ENCODE results near the gene GPR68.
"Not testable (repeated sequence)": the region's sequence is repeated elsewhere in the genome, so short reads cannot be mapped to it uniquely, and the experiment has no call there.

GPR68 gene

DNA sequence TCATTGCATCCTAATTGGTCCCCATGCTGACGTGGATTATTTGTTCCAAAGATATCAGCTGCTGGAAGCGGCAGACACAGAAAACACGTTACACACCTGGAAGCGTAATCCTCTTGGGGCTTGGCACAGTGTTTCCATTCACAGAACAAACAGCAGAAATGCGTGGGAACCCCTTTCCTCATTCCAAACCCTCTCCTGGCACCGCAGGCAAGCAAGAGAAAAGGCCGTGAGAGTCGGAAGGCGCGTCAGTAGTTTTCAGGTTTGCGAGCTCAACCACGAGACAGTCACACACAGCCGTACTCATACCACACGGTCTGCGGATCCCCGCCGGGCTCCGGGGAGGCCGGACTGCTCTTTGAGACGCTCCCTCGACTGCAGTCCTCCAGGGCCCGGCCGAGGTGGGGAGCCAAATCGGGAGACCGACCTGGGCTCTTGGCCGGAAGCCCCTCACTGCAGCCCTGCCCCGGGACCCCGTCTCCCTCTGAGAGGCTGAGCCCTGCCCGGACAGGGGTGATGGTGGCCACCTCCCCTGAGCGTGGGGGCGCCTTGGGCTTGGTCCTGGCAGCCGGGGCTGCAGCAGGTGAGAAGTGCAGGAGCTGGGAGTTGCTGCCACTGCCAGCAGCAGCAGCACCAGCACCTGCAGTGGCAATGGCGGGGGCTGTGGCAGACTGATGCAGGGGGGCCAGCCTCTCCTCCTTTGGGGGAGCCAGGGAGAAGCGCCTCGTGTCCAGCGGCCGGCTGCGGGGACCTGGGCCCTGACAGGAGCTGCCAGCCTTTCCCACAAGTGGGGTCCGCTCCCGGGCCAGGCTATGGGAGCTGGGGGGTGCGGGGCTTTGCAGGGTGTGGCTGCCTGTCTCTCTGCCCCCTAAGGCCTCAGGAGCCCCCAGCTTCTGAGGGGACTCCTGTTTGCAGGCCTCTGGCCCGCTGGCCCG is 28.1 kb upstream of the GPR68 start:
- DNase-seq = no peak

DNA sequence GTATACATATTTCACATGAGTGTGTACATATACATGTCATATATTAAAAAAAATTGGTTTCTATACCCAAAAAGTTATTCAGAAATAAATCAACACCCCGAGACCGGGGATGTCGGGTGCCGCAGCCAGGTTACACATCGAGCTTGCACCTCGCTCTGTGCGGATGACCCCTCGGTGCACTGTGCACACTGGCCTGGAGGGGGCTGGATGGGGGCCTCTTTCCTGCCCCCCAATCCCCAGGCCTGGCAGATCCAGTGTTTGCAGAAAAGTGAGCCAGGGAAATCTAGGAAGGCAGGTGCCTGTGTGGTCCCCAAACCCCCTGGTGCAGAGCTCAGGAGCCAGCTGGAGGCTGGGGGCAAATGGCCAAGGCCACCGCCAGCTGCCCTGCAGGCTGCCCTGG is 27.1 kb upstream of the GPR68 start:
- DNase-seq = no peak

DNA sequence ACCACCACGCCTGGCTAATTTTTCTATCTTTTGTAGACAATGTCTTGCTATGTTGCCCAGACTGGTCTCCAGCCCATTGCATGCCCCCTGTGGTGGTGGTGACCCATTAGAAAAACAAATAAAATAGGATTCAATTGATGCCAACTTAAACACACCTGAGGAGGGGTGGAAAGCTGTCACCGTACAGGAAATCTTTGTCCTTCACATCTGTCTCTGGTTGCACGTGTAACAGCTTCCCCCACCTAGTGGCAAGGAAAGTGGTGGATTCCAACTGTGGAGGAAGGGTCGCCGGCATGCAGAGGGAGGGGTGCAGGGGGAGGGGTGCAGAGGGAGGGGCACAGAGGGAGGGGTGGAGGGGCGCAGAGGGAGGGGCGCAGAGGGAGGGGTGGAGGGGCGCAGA is 26.1 kb upstream of the GPR68 start:
- DNase-seq = no peak

DNA sequence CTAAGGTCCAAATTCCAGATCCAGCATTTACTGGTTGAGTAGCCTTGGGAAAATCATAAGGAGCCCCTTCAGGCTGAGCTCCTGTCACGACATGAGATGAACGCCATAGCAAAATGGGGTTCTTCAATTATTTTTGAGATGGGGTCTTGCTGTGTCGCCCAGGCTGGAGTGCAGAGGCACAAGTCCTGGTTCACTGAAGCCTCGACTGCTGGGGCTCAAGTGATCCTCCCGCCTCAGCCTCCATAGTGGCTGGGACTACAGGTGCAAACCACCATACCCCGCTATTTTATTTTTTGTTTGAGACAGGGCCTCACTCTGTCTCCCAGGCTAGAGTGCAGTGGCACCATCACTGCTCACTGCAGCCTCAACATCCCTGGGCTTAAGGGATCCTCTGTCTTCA is 25.7 kb upstream of the GPR68 start:
- no peak for DNase-seq

DNA sequence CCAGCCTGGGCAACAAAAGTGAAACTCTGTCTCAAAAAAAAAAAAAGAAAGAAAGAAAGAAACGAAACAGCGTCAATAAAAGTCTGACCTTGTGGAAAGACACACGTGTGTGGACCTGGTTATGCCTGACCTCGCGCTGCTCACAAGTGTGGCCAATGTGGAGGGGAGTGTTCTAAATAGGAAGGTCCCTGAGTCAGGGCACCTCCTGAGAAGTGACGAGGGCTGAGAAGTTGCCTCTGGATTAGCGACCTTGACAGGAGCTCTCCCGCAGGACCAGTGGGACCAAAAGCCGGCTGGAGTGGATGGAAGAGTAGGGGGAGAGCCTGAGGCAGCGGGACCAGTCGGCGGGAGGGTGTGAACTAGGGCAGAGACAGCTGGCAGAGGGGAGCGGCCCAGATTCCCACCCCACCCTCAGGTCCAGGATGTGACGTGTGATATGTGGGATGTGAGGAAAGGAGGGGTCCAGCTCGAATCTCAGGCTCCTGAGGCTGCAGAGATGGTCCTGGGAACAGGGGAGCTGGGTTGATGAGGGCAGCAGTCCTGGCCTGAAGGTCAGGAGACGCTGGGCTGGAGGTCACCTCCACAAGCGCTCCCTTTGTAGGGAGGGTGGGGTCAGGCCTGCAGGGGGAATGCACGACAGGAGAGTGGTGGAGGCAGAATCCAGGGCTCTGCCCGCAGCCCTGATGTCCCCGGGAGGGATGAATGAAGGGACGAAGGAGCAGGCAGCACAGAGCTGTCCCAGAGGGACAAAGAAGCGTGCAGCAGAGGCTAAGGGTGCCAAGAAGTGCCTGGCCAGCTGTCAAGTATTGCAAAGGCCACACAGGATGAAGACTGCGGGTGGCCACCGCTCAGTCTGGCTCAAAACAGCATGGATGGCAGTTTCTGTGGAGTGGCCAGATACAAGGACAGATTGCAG is 24.8 kb upstream of the GPR68 start:
- DNase-seq = no peak

DNA sequence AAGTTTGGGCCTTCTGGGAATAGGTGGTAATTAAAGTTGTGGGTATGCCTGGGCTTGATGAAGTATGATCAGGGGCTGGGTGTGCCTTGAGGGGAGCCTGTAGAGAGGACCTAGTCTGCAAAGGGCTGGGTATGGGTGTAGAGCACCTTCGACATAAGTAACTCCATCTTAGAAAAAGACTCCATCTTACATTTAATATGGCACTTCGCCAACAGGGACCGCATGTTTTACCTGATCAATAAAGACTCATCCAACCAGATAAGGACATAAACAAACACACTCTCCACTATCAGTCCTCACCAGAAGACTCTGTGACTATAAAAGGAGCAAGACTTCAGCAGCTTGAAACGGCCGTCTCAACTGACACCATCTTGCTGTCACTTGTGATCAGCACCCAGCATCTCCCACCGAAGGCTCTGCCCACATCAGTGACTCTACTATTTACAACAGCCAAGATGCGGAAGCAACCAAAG is 23.5 kb upstream of the GPR68 start:
- no peak for DNase-seq

DNA sequence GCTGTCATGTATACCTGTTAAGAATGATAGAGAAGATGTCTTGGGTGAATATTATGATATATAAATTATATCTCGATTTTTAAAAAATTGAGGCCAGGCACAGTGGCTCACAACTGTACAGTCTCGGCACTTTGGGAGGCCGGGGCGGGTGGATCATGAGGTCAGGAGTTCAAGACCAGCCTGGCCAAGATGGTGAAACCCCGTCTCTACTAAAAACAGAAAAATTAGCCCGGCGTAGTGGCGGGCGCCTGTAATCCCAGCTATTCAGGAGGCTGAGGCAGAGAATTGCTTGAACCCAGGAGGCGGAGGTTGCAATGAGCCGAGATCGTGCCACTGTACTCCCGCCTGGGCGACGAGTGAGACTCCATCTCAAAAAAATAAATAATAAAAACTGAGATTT is 21.8 kb upstream of the GPR68 start:
- not testable (repeated sequence) for DNase-seq

DNA sequence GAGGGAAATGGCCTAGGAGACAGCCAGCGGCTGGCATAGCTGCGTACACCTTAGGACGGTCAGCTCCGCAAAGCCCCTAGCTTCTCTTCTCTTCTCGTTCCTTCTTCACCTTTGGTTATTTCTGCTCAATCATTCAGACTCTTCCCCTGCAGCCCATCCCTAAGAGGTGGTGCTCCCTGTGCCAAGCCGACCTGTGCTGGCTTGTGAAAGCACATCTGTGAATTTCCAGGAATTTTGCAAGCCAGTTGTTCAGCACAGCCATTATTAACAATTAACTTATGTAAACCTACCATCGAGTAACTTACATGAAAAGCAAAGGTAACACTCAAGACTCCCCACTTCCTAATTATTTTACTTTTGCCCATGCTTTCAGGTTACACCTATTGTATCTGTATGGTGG is 20.9 kb upstream of the GPR68 start:
- DNase-seq = no peak

DNA sequence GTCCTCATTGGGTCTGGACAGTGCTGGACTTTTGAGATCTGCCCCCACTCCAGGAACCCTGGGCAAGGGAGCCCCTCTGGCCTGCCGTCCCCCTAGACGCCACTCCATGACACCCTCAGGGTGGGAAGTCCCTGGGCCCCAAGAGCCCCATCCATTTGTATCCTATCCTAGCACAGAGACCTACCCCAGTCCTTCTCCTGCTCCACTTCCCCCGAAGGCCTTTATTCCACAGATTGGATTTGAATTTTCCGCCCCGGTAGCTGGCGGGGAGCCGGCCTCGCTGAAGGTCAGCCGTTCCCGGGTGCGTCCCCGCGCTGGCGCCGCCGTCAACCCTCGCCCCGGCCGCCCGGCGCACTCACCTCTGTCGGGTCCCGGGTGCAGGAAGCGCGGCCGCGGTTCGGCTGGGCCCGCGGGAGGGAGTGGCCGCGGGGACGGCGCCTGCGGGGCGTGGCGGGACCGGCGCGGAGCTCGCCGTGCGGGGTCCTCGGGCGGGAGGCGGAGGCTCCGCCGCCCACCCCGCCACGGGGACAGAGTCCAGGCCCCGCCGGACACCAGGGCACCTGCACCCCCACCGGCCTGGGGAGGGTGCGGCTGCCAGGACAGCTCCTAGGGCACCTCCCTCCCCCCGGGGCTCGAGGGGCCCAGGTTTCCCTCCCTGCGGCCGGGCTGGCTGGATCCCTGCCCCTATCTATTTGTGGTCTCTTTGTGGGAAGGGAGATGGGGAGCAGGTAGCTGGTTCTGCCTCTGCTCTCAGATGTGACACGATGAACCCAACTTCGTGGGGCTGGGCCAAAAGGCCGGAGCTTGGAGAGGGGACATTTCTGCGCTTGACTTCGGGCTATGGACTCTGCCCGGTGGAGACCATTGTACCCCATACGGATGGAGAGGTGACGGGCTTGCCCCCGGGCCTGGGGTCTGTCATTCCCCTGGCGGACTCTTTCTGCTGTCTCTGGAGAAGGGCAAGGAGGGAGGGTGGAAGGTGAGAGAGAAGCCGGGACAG is 19.9 kb upstream of the GPR68 start:
- peak; percentile 38 for DNase-seq

DNA sequence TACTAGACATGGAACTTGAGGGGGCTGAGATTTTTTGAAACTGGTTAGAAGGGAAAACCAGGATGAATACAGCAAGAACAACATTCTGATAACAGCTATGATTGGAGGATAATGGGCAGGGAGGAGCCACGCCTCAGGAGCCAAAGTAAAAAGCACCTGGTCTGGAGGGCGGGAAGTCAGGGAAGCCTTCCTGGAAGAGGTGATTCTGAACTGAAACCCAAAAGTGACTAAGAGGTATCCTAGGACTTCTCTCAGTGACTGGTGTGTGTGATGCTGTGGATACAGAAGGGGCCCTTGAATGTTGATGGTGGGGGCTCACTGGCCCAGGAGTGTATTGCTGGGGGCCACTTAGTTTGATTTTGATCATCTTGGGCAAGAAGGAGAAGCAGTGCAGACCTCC is 18.8 kb upstream of the GPR68 start:
- DNase-seq = no peak

DNA sequence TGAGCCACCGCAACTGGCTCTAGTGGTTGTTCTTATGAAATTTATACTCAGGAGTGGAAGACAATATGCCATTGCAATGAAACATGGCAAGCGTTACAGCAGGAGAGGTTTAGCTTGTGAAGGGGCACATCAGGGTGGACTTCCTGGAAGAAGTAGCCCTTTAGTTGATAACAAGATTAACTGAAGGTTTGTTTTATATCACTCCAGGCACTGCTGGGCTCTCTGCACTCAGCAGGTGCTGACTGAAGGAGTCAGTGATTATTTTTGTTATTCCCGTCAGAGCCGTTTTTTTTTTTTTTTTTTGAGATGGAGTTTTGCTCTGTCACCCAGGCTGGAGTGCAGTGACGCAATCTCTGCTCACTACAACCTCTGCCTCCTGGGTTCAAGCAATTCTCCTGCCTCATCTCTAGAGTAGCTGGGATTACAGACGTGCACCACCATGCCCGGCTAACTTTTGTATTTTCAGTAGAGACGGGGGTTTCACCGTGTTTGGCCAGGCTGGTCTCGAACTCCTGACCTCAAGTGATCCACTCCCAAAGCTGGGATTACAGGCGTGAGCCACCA is 17.6 kb upstream of the GPR68 start:
- no peak for DNase-seq

DNA sequence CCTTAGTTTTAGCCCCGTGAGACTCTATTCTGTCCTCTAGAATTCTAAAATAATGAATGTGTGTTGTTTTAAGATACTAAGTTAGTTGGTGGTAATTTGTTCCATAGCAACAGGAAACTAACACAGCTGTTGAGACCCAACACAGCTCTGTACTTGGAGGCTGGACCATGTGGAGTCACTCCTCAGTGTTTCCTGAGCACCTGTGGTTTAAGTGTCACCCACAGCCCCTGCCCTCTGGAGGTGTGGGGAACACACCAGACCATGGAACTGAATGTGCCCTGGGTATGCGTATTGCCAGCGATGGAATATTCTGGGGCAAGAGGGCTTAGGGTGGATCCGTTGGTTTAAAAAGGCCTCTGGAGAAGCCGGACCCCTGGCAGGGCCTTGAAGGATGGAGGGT is 16.6 kb upstream of the GPR68 start:
- peak; percentile 79 for DNase-seq

DNA sequence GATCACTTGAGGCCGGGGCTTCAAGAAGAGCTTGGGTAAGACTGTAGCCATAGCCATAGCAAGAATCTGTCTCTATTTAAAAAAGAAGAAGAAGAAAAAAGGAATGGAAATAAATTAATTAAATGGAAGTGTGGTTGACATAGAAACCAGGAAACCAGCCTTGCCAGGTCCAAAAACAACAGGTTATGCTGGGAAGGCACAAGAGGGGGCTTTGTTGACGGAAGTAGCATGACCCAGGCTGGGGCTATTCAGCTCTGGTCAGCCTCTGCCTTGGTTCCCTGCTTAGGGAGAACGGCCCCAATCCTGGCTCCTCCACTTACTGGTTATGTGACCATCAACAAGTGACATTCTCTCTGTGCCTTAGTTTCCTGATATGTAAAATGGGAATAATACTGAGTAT is 14.4 kb upstream of the GPR68 start:
- DNase-seq = no peak

DNA sequence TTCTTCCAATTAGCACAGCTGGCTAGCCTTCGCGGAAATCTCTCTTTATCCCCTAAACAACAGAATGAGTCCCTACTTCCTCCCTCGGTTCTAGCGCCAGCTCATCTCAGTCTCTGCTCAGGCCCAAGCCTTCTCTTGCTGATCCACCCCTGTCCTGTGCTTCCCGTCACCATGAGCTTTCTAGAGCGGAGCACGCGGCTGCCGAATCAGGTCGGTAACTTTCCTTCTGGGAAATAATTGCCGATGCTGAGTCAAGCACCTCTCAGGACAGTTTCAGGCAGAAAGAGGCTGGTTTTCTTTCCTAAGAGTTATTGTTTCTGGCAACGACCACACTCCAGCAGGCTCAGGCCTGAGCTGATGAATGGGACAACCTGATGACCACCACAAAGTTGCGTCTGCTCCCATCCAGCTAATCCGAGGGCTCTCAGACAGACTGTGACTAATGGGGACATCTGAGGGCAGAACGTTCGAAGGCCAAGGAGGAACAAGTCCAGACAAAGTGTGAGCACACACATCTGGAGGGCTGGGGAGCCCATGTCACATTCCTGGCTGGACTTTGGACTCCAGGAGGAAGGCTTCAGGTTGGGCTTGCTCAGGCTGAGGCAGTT is 13.6 kb upstream of the GPR68 start:
- peak; percentile 58 for DNase-seq

DNA sequence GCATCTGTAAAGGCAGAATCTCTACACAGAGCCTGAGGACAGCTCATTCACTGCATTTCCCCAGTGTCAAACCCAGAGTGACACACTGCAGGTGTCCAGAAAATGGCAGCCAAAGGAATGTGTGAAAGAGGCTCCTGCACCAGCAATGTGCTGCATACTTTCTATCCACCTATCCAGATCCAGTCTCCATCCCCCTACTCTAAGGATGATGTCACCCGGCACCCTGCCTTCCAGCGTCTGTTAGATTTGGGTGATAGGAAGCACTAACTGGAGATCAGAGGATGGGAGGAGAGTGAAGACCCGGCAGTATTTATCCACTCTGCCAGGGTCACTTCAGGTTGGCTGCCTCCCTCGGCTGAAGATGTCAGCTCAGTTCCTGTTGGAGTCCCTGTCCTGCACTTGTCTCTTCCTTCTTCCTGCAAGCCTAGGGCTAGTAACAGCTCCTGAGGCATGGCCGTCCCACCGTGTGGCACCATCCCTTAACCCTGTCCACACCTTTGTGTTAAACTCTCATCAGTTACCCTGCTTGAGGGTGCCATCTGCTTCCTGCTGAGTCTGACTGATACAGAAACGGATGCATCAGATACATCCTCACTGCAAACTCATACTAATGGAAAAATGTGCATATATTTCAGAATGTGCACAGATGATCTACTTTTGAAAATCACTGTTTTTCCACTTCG is 13.0 kb upstream of the GPR68 start:
- DNase-seq = no peak

DNA sequence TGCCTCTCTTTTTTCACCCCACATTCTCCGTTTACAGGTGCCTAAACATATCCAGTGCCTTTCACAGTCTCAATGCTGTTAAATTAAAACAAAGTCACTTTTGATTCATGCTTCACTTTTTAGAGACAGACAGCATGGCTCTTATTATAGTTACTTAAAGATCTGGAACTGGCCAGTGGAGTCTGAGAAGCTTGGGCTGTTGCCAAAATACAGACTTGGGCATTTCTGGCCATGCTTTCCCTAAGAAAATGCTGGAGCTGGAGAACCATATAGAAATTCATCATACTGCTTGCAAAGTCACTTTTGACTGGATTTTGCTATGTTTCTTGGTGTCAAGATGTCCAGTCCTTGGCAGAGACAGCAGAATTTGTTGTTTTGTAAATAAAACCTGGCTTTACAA is 12.2 kb upstream of the GPR68 start:
- no peak for DNase-seq

DNA sequence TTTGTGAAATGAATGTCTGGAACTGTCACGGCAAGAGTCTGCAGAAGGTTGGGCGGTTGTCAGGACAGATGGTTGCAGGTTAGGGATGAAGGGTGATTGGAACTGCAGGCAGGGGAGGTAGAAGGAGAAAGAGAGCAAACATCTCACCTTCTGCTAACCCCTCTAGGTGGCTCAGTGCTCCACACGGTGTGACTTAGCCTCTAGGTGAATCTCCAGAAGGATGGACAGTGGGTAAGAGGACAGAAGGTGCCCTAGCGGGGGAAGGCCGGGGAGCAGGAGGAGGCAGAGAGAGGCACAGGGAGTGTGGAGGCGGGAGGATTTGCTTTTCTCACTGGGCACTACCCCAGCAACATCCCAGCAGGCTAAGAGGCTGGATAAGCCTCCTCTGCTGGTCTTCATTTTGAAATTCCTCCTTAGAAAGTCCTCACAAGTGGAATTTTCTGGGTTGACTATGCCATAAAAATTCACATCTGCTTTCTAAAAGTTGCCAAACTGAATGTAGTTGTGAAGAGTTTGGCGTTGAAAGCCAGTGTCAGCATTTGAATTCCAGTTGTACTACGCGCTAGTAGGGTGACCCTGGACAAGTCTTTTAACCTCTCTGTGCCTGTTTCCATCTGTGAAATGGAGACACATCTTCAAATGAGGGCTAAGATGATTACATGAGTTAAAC is 10.7 kb upstream of the GPR68 start:
- DNase-seq = no peak

DNA sequence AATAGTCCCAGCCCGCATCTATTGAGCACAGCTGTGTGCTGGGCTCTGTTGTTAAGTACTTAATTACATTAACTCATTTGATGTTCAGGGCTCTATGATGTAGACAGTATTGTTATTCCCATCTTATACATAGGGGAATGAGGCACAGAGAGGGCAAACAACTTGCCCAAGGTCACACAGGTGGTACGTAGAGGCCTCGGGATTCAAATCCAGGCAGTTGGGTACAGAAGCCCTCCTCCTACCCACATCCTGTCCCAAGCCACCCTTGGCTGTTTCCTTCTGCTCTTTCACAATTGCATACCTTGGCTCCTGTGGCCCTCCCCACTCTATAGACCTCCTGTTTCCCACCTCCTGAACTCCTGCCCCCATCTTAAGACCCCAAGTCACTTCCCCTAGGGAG is 10.0 kb upstream of the GPR68 start:
- DNase-seq = peak; percentile 69

DNA sequence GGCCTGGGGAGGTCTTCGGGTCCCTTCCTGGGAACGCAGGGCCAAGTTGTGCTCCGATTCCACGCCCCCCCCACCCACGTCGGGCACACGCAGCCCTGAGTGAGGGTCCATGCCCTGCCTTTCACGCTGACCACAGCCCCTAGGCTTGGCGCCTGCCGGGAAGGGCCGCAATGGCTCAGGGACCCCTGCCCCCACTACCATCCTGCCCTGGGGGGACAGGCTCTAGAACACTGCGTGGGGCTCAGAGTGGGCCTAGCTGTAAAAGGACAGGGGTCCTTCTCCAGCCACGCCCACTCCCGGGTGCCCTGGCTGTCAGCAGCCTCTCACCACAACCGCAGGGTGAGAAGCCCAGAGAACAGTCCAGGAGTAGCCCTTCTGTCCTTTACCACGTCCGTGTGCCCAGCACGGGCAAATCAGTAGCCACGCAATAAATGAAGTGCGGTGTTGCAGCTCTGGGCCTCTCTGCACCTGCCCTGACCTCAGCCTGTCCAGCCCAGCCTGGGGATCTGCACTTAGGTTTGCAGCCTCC is 9.4 kb upstream of the GPR68 start:
- no peak for DNase-seq
